H7 (cell line): ENCODE data around the gene OR52K1. TPM values are rescaled to one million over a fixed set of nuclear protein-coding genes. Genes with fewer than 3 reads are reported as not detected.
"Not testable (repeated sequence)": the region's sequence is repeated elsewhere in the genome, so short reads cannot be mapped to it uniquely, and the experiment has no call there.

Experiments
- DNase-seq: peaks from one replicate; pipeline ENCODE4 v3.0.0; 2012
- H3K27me3 ChIP-seq: 2 replicates; pipeline ENCODE4 v1.6.0; 2011; ENCODE audit warnings: mild to moderate bottlenecking, low read length; ENCODE audit not compliant: control insufficient read depth, insufficient read depth
- H3K36me3 ChIP-seq: replicated peaks from 2 replicates; pipeline ENCODE4 v1.5.1; 2011; ENCODE audit warnings: low read length; ENCODE audit not compliant: control insufficient read depth, insufficient read depth
- H3K4me3 ChIP-seq: 2 replicates; pipeline ENCODE4 v1.5.1; 2011; ENCODE audit warnings: low read depth, mild to moderate bottlenecking, control low read depth, low read length, moderate library complexity; ENCODE audit not compliant: insufficient read depth
- total RNA-seq: library from RNA; depleted of rRNA; stranded (reverse); fragments of >200 nt; shearing (Covaris generic); gene quantifications from 2 replicates; pipeline ENCODE4 v1.2.3, GENCODE V29; 2014

The OR52K1 gene
- total RNA-seq, 1 experiment from 2014 or later: not detected

GRCh38 chr11:4466871-4467442 lies 15.5 kb upstream of the OR52K1 start:
- no peak for DNase-seq
- no peaks in the 10 kb centered on the region for H3K27me3 ChIP-seq
- no peak overlapping the region for H3K4me3 ChIP-seq
- no peaks in the 10 kb centered on the region for H3K36me3 ChIP-seq

GRCh38 chr11:4467811-4468606 lies 14.4 kb upstream of the OR52K1 start:
- no peak for DNase-seq
- H3K27me3 ChIP-seq: no peaks in the 10 kb centered on the region
- H3K36me3 ChIP-seq: no peaks in the 10 kb centered on the region
- no peak overlapping the region for H3K4me3 ChIP-seq

- no peaks in the 10 kb centered on the region for H3K27me3 ChIP-seq
Observed at GRCh38 chr11:4479644-4480043, 2.8 kb upstream of the OR52K1 start.

GRCh38 chr11:4480577-4481239 lies 1.7 kb upstream of the OR52K1 start:
- no peak for DNase-seq
- Histone ChIP-seq H3K4me3 (no peak overlapping the region), H3K36me3 (no peaks in the 10 kb centered on the region), H3K27me3 (no peaks in the 10 kb centered on the region)

More at GRCh38 chr11:4479644-4480043, 2.8 kb upstream of the OR52K1 start:
- no peak for DNase-seq
- Histone ChIP-seq H3K4me3 (no peak overlapping the region), H3K36me3 (no peaks in the 10 kb centered on the region)

GRCh38 chr11:4481240-4481582 lies 1.2 kb upstream of the OR52K1 start:
- no peaks in the 10 kb centered on the region for H3K27me3 ChIP-seq

GRCh38 chr11:4484310-4484709 lies 1.9 kb downstream of the OR52K1 start:
- Histone ChIP-seq H3K36me3 (no peaks in the 10 kb centered on the region), H3K27me3 (no peaks in the 10 kb centered on the region), H3K4me3 (no peak overlapping the region)
- no peak for DNase-seq

More at GRCh38 chr11:4481240-4481582, 1.2 kb upstream of the OR52K1 start:
- Histone ChIP-seq H3K36me3 (no peaks in the 10 kb centered on the region), H3K4me3 (no peak overlapping the region)
- DNase-seq: no peak

GRCh38 chr11:4491405-4491804 lies 9.0 kb downstream of the OR52K1 start:
- not testable (repeated sequence) for H3K36me3 ChIP-seq, H3K4me3 ChIP-seq, H3K27me3 ChIP-seq, DNase-seq

- H3K27me3 ChIP-seq: no peaks in the 10 kb centered on the region
- no peaks in the 10 kb centered on the region for H3K36me3 ChIP-seq
- H3K4me3 ChIP-seq: no peak overlapping the region
- DNase-seq: no peak
Observed at GRCh38 chr11:4491878-4492606, 9.6 kb downstream of the OR52K1 start.

- Histone ChIP-seq H3K27me3 (no peaks in the 10 kb centered on the region), H3K4me3 (no peak overlapping the region), H3K36me3 (no peaks in the 10 kb centered on the region)
- DNase-seq: no peak
Observed at GRCh38 chr11:4493480-4493818, 11.0 kb downstream of the OR52K1 start.

- DNase-seq: no peak
- H3K36me3 ChIP-seq: no peaks in the 10 kb centered on the region
- H3K4me3 ChIP-seq: no peak overlapping the region
- no peaks in the 10 kb centered on the region for H3K27me3 ChIP-seq
Observed at GRCh38 chr11:4495487-4495886, 13.0 kb downstream of the OR52K1 start.

- Histone ChIP-seq H3K4me3 (no peak overlapping the region), H3K36me3 (no peaks in the 10 kb centered on the region), H3K27me3 (no peaks in the 10 kb centered on the region)
- no peak for DNase-seq
Observed at GRCh38 chr11:4495986-4496385, 13.5 kb downstream of the OR52K1 start.

- DNase-seq: no peak
- Histone ChIP-seq H3K36me3 (no peaks in the 10 kb centered on the region), H3K4me3 (no peak overlapping the region), H3K27me3 (no peaks in the 10 kb centered on the region)
Observed at GRCh38 chr11:4496557-4497248, 14.3 kb downstream of the OR52K1 start.

- H3K27me3 ChIP-seq: no peaks in the 10 kb centered on the region
- H3K4me3 ChIP-seq: no peak overlapping the region
- no peaks in the 10 kb centered on the region for H3K36me3 ChIP-seq
- no peak for DNase-seq
Observed at GRCh38 chr11:4508886-4509285, 26.4 kb downstream of the OR52K1 start.
